NCI-H128 (cell line): ENCODE results near the gene ACVR1B.

Experiments used
- DNase-seq: peaks from one replicate; lab custom pipeline; 2025; ENCODE audit not compliant: unreplicated experiment; lab: John Stamatoyannopoulos, UW

ACVR1B gene

DNA sequence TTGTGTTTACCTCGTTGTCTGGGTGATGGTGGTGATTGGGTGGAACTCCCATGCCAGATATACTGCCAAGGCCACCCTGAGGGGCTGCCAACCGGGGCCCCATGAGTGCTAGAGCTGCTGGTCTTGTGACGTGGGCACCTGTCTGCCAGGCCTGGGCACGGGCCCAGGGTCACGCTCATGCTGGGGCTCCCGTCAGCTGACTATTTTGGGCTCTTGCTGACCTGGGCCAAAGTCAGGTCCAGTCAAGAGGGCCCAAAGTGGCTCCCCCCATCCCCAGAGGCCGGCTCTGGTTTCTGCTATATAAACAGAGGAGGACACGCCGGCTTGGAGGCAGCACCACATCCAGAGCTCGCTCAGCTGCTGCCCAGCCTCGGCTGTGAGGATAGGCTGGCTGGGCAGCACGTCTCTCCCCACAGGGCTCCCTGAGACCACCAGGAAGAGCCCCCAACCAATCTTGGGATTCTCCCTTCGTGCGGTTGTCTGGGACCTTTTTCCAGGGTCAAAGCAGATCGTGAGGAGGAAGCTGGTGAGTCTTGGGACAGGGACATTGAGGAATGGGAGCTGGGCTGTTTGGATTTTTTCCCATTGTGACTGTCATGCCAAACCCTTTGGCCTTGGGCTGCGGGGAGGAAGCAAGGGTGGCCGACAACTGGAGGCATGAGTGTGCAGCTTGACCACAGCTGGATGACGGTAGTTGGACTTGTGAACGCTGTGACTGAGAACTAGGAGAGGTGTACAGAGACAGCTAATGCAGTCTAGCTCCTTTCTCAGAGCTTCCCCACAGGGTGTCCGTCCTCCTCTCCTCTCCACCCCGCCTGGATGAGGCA, 92.1 kb downstream of the ACVR1B start:
- DNase-seq: no peak

DNA sequence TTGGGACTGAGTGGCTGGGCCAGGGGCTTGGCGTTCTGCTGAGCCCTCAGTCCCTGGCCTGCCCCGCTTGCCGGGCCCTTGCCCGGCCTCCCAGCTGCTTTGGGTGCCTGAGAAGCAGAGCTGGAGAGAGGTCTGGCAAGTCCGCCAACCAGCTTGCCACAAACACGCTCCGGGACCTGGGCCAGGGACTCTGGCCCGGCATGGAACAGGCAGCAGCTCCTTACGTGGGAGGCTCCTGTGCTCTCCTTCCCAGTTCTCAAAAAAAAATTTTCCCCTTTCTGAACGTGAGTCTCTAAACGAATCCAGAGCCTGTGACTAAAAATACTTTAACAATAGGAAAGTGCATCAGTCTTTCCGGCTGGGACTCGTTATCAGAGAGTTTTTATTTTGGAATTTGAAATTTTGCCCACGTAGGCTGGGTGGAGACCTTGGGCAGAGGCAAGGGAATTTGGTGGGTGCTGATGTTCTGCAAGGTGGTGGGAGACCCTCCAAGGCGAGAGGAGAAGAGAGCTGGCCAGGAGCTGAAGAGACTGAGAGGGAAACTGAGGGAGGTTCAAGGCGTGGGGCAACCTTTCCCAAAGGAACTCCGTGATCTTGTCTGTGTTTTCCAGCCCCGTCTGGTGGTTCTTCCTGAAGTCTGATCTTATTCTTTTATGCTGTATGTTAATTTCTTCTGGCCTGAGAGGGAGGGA, 92.9 kb downstream of the ACVR1B start:
- no peak for DNase-seq

DNA sequence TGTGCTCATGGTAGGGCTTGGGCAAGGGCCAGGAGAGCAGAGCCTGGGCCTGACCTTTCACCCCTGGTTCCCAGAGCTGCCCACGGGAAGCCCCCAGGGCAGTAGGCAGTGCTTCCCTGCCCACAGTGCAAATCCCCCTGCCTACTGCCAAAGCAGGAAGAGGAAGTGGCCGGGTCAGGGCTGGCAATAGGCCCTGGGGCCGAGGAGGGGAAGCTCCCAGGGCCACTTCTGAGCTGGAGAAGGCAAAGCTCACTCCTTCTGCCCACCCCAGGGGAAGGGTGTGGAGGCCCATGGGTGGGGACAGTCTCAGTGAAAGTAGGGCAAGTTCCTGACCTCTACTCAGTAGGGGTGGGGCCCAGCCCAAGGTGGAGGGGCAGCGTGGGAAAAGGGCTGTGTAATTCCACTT, 94.3 kb downstream of the ACVR1B start:
- DNase-seq: no peak
